ENCODE results near the gene VSTM2L.
"Not testable (repeated sequence)": the region's sequence is repeated elsewhere in the genome, so short reads cannot be mapped to it uniquely, and the experiment has no call there.

Gene VSTM2L, protein sequence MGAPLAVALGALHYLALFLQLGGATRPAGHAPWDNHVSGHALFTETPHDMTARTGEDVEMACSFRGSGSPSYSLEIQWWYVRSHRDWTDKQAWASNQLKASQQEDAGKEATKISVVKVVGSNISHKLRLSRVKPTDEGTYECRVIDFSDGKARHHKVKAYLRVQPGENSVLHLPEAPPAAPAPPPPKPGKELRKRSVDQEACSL

DNA sequence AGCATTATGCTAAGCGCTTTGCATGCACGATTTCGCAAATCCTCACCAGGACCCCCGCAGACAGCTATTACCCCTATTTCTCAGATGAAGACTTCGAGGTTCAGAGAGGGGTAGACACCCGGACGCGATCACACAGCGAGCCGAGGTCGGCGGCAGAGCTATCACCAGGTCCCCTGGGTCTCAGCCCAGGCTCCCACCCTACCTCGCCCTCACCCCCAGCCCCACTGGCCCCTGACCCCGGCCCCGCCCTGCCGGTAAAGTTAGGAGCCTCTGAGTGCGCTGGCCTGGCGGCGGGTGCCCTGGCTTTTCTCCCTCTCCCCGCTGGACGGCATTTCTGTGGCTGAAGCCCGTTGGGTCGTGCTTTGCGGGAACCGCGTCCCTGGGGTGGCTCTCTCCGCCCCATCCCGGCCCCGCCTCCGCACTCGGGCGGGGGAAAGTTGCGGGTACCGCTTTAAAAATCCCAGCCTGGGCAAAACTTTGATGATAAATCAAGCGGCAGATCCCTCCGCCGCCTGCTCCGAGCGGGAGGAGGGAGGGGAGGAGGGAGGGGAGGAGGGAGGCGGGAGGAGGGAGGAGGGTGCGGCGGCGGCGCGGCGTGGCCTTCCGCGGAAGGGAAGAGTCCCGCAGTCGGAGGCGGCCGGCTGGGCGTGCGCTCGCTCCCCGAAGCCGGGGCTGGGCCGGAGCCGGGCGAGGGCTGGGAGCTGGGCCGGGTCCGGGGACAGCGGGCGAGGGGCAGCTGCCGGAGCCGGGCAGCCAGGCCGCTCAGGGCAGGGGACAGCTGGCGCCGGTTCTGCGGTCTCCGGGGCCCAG lies at the start of gene VSTM2L:
Gene VSTM2L (plus strand): TSS at position 624 of the 810 bp plus-strand sequence. CDS start 224 bp downstream, outside the sequence.
- no peak for DNase-seq (ENCODE audit: low read depth)

DNA sequence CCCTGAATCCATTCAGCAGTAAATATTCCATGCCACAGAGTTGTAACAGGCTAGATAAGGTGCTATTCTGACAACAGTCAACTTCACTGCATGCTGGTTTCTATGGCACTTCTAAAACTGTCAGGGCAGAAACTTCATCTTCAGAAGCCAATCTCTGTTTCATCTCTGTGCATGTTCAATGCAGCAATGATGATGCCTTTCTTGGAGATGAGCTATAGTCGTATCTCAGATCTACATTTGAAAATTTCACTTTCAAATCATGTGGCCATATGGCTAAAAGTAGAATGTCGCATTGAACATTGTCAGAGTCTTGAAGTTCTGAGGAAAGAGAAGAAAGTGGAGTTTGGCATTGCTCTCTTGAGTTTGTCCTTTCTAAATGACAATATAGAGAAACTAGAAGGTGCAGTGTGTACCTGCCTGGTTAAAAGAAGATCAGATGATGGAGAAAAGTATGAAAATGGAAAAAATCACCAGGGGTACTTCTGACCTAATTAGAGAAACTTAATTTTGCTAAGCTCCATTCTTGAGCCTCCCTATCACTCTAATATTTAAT lies 49.0 kb upstream of the VSTM2L start:
- DNase-seq (ENCODE audit: low read depth): no peak

DNA sequence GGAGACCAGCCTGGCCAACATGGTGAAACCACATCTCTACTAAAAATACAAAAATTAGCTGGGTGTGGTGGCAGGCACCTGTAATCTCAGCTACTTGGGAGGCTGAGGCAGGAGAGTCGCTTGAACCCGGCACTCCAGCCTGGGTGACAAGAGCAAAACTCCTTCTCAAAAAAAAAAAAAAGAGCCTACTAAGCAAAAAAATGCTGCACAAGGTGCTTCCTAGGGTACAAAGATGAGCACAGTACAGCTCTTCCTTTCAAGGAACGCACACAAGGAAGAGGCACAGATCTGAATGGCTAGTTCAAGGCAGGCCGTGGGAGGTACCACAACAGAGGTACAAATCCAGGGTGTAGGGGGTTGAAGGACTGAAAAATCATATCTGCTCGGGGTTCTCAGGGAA lies 46.9 kb upstream of the VSTM2L start:
- not testable (repeated sequence) for DNase-seq (ENCODE audit: low read depth)

DNA sequence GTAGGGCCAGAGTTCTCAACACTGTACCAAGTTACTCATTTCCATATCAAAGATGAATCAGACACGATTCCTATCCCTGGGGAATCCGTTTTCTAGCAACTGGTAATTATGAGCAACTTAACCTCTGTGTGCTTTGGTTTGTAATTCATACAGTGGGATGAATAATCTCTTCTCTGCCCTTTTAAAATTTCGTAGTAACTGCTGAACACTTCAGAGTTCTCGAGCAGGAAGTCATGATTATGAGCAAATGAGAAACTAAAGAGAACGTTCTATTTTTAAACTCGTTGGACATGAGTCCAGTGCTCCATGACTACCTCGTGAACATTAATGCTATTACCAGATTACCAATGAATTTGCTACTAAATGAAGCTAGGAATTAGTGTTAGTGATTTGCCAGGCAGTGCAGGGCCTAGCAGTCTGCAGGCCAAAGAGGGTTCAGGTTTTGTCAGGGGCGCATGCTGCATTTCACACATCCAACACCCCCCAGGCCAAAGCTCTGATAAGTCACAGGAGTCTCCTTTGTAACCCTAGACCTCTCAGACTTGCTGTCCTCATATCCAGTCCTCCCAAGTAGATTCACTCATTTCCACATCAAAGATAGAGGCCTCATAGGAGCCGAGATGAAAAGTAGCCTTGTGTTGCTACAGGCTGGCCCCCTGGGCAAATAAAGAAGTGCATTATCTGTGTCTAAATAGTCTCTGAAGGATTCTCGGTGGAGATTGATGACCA lies 45.8 kb upstream of the VSTM2L start:
- DNase-seq (ENCODE audit: low read depth): no peak

DNA sequence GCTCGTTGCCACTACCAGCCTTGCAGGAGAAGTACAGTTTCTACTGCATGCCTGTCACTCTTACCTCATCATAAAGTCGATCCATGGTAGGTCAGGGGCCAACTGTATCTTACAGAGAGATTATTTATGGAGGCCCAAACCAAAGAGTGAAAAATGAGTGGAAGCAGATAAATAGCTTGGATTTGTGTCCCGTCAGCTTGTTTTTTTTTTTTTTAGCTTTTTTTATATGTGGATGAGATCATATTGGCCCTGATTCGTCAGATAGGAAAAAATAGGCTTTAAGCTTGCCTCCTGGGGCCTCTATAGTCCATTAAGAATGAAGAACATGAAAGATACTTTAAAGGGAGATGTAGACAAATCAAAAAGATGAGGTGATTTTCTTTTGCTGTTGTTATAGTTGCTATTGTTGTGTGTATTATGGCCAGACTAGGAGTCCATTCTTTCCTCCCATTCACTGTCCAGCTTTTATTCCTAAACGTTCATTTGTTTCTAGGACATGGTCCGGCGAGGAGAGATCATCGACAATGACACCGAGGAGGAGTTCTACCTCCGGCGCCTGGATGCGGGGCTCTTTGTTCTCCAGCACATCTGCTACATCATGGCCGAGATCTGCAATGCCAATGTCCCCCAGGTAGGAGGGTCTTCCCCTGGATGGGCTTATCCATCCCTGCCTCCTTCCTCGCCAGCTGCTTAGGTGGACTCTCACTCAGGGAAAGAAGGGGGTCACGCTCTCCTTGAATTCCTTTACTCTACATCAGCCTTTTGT lies 43.3 kb upstream of the VSTM2L start:
- DNase-seq (ENCODE audit: low read depth): no peak

DNA sequence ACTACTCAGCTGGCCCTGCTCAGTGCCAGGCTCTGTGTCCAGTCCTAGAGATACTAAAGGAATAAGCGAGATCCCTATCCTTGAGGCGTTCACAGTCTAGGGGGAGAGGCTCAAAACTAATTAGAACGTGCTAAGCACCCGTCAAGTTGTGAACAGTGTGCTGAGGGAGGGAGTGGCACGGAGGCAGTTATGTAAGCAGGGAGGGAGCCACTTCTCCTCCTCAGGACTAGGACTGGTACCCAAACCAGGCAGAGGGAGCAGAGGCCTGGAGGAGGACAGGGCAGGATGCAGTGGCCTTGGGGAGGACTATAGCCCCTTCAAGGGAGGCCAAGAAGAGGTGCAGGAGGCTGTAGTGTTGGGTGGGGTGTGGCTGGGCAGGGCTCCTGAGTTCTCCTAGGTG lies 39.6 kb upstream of the VSTM2L start:
- no peak for DNase-seq (ENCODE audit: low read depth)

DNA sequence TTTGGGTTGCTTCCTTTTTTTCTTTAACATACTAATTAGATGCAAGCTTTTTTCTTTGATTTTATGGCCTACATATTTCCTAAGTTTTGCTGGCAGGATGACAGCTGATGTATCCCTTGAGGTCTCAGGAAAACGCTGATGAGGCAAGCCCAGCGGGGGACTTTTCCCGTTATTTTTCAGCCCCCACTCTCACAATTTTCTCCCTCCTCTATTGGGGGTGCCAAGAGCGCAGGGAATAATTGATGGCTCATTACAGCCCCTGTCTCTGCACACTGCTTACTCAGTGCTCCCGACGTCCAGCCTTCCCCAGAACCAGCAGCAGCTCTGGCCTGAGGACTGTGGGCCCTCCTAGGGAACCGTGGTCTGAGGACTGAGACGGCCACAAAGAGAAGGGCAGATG lies 38.6 kb upstream of the VSTM2L start:
- no peak for DNase-seq (ENCODE audit: low read depth)

DNA sequence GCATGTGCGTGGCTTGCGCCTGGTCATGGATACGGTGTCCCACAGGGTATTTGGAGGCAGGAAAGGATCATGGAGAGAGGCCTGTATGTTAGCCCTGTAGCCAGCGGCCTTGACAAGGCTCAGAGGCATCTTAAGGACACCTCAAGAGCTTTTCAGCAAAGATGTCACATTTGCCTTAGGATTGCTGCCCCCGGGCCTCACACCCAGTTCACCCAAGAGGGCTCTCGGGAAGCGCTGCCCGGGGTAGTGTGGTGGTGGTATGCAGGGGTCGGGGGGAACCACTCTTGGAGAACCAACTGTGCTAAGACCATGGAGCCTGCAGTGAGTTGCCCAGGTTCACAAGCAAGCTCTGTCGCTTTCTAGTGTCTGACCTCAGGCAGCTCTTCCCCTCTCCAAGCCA lies 36.9 kb upstream of the VSTM2L start:
- DNase-seq (ENCODE audit: low read depth): no peak

DNA sequence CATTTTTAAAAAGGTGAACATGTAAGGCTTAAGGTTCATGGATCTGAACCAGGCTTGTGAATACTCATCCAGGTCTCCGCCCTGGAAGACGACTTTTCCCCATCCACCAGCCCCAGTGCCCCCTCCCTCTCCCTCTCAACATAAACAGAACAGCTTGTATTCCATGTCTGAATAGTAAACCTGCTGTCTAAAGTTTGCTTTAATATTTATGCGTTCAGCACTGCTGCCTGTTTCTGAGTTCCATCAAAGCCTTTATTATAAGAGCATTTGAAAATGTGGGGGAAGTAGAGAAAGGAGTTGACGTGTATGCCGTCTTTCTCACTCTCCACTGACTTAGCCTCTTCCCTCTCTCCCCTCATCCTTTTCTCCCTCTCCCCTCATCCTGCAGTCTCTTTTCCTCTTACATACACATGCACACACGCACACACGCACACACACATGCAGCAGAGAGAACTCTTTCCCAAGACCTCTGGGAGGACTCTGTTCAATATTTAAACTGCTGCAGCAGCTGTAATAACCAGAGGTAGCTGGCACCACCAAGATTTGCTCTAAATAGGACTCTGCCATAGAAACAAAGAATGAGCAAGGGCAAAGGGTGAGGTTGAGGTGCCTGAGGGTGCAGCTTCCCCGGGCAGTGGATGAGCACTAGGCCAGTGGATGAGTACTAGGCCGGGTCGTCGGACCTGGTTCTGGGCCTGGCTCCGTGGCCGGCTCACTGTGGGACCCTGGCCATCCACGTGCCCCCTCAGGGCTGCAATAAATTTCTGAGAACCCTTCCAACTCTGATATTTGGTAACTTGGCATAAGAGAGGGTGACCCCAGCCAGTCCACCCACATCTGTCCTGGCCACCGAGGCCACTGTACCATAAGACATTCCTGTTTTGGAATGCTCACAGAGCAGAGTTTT lies 35.4 kb upstream of the VSTM2L start:
- DNase-seq (ENCODE audit: low read depth): no peak

DNA sequence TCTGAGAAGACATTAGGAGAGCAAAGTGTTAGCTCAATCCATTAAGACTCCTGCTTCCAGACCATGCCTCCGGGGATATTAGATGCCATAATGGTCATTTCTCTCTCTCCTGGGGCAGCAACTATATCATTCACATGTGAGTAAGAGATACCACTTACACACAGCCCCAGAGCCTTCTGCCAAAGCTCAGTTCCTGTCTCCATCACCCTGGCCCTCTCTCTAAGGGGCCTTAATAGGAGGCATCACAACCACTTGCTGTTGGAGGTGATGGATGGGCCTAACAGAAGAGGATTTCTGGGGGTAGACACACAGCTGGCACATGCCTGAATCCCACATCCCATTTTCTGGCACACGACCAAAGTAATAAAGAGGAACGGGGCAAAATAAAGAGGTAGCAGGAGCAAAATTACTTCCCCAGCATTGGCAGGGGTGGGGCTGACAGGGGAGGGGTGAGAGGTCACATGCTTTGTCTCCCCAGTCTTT lies 34.0 kb upstream of the VSTM2L start:
- no peak for DNase-seq (ENCODE audit: low read depth)

DNA sequence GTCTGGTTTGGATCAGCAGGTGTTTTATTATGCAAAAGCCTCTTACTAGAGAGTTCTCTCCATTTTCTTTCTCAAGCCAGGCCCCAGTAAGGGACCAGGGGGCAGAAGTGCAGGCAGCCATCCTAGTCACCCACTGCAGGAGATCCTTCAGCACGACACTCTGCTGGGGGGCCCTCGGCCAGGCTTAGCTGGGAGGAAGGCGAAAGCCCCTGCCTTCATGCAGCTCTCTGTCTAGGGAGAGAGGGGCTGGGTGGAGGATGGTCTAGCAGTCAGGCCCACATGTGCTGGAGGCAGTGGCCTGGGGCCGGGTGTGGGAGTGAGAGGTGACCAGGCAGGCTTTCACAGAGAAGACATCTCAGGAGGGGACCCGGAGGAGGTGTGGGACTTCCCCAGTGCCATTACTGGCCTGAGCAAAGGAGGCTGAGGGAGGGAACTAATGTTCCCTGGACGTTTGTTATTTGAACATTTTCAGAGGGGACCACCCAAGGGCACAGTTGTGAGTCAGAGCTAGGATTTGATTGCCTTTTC lies 33.5 kb upstream of the VSTM2L start:
- no peak for DNase-seq (ENCODE audit: low read depth)

DNA sequence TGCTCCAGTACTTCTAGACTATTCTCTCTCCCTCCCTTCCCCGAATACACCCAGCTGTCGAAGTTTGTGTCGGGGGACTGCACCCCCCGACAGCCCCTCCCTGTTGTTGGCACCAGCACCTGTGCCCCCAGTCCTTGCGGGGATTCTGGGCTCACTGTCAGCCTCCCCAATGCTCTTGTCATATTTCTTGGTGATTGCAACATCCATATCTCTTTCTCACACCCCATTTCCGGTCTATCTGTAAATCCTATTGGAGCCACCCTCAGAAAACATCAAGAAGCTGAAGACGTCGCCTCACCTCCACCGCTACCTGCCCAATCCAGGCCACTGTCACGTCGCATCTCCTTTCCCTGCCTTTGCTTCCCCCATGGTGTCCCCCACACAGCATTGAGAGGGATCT lies 32.6 kb upstream of the VSTM2L start:
- DNase-seq (ENCODE audit: low read depth): no peak

DNA sequence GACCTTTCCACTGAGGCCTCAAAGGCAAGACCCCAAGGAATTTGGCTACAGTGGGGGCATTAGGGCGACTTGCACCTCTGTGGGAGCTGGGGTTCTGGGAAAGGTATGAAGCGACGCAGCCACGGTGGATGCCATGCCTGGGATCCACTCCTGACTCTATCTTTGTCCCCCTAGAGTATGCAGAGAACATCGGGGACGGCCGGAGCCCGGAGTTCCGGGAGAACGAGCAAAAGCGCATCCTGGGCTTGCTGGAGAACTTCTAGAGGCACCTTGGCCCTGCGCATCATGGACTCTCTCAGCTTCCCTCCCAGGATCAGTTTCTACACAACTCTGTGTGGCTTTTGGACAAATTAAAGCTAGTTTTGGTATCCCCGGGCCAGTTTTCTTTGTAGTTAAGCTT lies 31.2 kb upstream of the VSTM2L start:
- no peak for DNase-seq (ENCODE audit: low read depth)

DNA sequence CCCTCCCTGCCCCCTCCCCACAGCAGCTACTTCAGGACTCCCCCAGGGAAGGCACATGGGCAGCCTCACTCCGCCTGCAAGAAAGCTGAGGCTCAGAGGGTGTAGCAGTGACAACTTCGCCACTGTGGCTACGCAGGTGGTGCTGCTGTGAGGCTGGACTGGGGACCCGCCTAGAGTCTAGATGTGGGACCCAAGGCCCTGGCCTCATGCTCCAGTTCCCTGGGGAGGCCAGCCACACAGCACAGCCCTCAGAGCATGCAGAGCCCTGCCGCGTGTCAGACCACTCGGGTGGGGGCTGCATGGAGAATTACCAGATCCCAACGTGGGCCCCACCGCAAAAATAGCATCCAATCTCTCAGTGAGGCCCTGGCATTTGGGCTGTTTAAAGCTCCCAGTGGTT lies 30.8 kb upstream of the VSTM2L start:
- no peak for DNase-seq (ENCODE audit: low read depth)

DNA sequence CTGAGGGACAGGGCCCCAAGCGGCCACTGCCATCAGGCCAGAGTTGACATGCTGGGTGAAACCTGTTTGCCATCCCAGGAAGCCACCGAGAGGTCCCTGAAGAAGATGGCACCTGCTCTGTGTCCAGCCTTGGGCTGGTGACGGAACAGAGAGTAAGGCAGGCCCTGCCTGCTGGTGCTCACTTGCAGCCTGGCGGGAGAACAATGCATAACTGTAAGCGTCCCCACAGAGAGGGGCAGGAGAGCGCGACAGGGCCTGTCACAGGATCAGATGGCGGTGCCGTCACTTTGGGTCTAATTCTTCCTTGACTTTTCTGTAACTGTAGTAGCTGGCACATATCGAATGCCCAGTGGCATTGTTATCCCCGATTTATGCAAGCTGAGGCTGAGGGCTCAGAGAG lies 29.0 kb upstream of the VSTM2L start:
- no peak for DNase-seq (ENCODE audit: low read depth)

DNA sequence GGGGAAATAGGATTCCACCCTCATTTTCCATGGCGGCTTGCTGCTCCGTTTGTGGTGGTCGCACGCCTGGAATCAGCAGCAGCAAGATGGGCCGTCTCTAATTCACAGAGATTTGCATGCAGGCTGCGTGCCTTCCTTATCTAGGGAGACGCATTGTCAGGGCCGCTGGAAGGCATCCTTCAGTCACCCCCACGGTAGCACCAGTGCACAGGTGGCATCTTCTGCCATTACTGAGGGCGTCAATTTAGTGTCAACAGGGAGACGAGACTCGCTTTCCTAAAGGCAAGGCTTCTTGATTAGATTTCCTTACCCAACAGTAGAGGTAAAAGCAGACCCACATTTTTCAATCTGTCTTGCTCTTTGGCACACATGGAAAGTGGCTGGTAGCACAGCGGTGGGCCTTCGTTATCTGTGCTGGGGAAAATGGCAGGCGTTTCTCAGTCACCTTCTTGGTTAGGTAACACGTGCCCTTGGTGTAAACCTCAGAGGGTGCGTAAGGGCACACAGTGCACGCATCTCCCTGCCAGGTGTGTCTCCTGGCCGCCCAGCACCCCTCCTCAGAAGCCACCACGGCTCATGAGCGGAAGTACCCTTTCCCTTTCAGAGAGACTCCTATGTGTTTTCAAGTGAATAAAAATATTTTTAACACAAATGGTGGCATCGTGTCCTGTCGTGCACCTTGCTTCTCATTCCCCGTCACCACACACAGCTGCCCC lies 27.3 kb upstream of the VSTM2L start:
- DNase-seq (ENCODE audit: low read depth): no peak

DNA sequence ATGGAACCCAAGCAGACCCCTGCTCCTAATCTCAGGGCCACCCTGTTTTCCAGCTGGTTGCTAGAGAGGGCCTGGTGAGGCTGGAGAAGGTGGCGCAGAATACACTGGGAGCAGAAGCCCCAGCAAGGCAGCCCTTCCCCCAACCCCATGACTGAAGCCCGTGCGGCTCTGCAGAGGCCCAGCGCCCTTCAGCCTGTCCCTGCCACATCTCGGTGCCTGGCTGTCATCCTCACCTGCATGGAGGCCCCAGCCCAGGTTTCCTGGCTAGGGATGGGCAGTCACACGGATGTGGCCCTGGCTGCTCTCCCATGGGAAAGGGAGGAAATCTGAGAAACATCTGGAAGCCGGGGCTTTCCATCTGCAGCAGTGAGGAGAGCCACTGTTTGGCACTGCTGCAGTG lies 26.1 kb upstream of the VSTM2L start:
- DNase-seq (ENCODE audit: low read depth): no peak

DNA sequence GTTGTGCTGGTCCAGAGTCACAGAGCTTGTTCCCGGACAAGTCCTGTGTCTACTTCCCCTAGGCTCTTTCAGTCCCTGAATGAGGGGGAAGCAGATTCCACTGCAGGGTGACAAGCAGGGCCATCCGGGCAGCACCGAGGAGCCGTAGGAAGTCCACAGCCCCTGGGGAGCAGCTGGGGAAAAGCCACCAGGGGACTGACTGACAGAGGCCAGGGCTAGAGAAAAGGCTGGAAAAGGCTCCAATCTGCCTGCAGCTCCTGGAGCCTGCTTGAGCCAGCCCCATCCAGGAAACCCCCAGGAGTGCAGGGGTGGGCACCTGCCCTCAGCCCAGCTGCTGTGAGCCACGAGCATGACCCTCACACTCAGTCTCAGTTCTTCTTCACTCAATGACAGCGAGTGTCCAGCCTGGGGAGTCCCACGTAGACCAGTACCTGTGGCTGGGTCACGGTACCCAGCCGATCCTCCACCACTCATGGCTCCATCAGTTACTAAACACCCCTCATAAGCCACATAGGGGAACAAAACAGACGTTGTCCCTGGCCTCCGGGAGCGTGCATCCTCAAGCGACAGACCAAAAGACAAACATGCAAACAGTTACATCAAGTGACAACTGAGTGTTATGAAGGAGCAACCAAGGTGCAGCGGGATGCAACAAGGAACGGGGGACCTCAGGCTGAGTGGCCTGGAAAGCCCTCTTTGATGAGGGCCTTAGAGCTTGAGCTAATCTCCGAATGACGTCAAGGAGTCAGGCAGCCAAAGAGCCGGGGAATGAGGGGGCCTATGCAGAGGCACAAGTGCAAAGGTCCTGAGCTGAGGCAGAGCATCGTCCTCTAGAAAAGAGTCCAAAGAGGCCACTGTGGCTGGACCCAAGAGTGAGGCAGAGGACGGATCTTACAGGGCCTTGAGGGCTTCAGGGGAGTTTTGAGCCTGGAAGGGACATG lies 24.8 kb upstream of the VSTM2L start:
- no peak for DNase-seq (ENCODE audit: low read depth)

Measured in stimulated activated CD8-positive, alpha-beta memory T cell treated with anti-CD3 and anti-CD28 coated beads, Interleukin-15, amount 100 ng/mL, for 24 hours (primary cell).